ENCODE measurements around the gene HID1.

The HID1 gene

DNA sequence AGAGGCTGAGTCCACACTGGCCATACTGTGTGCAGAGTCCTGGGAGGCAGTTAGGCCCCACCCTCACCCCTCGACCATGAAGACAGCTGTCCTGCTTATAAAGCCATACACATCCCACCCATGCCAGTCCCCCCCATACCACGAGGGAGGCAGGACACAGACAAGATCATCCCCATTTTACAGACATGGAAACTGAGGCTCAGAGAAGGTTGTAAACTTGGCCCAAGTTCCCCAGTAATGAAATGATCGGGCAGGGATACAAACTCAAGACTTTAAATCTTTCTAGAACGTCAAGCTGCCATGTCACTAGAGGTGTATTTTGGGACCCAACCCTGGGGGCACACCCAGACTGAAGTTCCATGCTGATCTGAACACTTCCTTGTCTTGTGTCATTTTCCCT, 16.5 kb downstream of the HID1 start:
- no CpG with 5 or more reads among the region's 4 CpGs for WGBS (ENCODE audit: insufficient coverage, insufficient read length)
- H3K36me3 ChIP-seq (ENCODE audit: control insufficient read depth, insufficient read depth, low read length) = no peaks in the 10 kb centered on the region
- H3K4me3 ChIP-seq (ENCODE audit: low read length) = no peak overlapping the region
- H3K27me3 ChIP-seq (ENCODE audit: control insufficient read depth, insufficient read depth, low read length) = no peaks in the 10 kb centered on the region
- peaks cover 4% of the 10 kb centered on the region; the same call in 1 of the 2 replicates for H3K4me1 ChIP-seq (ENCODE audit: control insufficient read depth, insufficient read depth, low read length)
- no peak overlapping the region for H3K27ac ChIP-seq (ENCODE audit: low read length)
- H3K9me3 ChIP-seq (ENCODE audit: control insufficient read depth, insufficient read depth, low read length) = no peaks in the 10 kb centered on the region
- no peak for DNase-seq (ENCODE audit: low read depth, low spot score)

DNA sequence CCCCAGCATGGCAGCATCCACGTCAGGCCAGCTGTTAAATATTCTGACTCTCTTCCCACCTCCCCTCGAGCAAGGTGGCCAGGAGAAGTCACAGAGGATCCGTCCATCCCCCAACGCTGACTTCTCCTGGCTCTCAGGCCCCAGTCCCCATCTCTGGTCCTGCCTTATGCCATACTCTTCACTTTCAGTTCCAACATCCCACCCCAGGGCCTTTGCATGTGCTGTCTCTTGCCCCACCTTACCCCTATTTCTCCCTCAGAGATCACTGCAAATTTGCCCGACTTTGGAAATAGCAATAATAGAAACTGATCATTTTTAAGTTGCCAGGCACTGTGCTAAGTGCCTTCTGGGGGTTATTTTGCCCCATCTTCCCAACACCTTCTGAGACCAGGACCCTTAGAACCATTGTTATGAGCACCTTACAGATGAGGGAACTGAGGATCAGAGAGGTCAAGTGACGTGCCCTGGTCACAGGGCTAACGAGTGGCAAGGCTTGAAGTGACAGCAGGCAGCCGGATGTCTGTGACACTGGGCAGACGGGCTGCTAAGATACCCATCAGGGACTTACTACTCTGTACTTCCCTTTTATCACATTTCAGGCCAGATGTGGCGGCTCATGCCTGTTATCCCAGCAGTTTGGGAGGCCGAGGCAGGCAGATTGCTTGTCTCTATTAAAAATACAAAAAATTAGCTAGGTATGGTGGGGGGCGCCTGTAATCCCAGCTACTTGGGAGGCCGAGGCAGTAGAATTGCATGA, 17.7 kb downstream of the HID1 start:
- H3K27me3 ChIP-seq (ENCODE audit: control insufficient read depth, insufficient read depth, low read length) = no peaks in the 10 kb centered on the region
- WGBS (ENCODE audit: insufficient coverage, insufficient read length) = no CpG with 5 or more reads among the region's 13 CpGs
- H3K4me1 ChIP-seq (ENCODE audit: control insufficient read depth, insufficient read depth, low read length) = peaks cover 4% of the 10 kb centered on the region
- H3K9me3 ChIP-seq (ENCODE audit: control insufficient read depth, insufficient read depth, low read length) = no peaks in the 10 kb centered on the region
- no peak for DNase-seq (ENCODE audit: low read depth, low spot score)
- H3K36me3 ChIP-seq (ENCODE audit: control insufficient read depth, insufficient read depth, low read length) = no peaks in the 10 kb centered on the region
- no peak overlapping the region for H3K27ac ChIP-seq (ENCODE audit: low read length)
- H3K4me3 ChIP-seq (ENCODE audit: low read length) = no peak overlapping the region

DNA sequence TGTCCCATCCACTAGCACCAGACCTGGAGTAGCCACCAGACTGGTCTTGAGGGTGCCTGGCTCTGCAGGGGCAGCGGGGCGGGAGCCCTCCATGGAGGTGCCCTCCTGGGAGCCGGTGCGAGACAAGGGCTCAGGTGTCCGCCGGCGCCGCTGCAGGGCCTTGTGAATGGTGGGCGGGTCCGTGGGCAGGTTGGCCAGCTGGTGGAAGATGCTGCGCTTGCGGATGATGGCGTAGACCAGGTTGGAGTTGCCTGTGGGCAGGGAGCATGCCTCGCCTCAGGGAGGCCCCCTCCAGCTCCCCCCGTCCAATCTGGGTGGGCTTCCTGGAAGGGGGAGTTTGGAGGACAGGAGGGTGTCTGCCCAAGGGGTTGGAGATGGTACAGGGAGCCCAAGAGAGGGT, 18.4 kb downstream of the HID1 start:
- Histone ChIP-seq H3K36me3 (ENCODE audit: control insufficient read depth, insufficient read depth, low read length) (no peaks in the 10 kb centered on the region), H3K4me1 (ENCODE audit: control insufficient read depth, insufficient read depth, low read length) (peaks cover 4% of the 10 kb centered on the region), H3K9me3 (ENCODE audit: control insufficient read depth, insufficient read depth, low read length) (no peaks in the 10 kb centered on the region), H3K4me3 (ENCODE audit: low read length) (no peak overlapping the region), H3K27me3 (ENCODE audit: control insufficient read depth, insufficient read depth, low read length) (no peaks in the 10 kb centered on the region), H3K27ac (ENCODE audit: low read length) (no peak overlapping the region)
- no peak for DNase-seq (ENCODE audit: low read depth, low spot score)
- no CpG with 5 or more reads among the region's 15 CpGs for WGBS (ENCODE audit: insufficient coverage, insufficient read length)

DNA sequence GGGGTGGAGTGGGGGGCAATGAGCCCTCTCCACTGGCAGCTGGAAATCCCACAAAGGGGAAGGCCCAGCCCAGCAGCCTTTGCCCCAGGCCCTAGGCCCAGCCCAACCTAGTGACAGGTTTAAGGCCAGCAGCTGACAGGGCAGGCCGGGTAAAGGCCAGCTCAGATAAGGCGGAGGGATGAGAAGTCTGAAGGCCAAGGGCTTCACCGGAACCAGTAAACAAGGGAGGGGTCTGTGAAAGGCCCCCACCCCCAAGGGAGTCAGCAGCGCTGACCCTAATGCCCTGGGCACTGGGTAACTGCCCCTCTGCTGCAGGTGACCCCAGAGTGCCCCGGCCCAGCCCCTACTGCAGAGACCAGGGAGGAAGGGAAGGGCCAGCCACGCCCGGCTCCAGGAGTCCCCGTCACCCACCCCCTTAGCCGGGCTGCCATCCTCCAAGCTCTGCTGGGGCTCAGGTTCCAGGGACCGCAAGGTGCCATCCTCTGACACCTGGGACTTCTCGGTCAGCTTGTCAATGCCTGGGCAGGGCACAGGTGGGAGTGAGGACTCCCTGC, 19.3 kb downstream of the HID1 start:
- no peaks in the 10 kb centered on the region for H3K36me3 ChIP-seq (ENCODE audit: control insufficient read depth, insufficient read depth, low read length)
- no peaks in the 10 kb centered on the region for H3K27me3 ChIP-seq (ENCODE audit: control insufficient read depth, insufficient read depth, low read length)
- H3K9me3 ChIP-seq (ENCODE audit: control insufficient read depth, insufficient read depth, low read length) = no peaks in the 10 kb centered on the region
- H3K27ac ChIP-seq (ENCODE audit: low read length) = no peak overlapping the region
- no CpG with 5 or more reads among the region's 11 CpGs for WGBS (ENCODE audit: insufficient coverage, insufficient read length)
- peaks cover 4% of the 10 kb centered on the region for H3K4me1 ChIP-seq (ENCODE audit: control insufficient read depth, insufficient read depth, low read length)
- no peak for DNase-seq (ENCODE audit: low read depth, low spot score)
- H3K4me3 ChIP-seq (ENCODE audit: low read length) = no peak overlapping the region

DNA sequence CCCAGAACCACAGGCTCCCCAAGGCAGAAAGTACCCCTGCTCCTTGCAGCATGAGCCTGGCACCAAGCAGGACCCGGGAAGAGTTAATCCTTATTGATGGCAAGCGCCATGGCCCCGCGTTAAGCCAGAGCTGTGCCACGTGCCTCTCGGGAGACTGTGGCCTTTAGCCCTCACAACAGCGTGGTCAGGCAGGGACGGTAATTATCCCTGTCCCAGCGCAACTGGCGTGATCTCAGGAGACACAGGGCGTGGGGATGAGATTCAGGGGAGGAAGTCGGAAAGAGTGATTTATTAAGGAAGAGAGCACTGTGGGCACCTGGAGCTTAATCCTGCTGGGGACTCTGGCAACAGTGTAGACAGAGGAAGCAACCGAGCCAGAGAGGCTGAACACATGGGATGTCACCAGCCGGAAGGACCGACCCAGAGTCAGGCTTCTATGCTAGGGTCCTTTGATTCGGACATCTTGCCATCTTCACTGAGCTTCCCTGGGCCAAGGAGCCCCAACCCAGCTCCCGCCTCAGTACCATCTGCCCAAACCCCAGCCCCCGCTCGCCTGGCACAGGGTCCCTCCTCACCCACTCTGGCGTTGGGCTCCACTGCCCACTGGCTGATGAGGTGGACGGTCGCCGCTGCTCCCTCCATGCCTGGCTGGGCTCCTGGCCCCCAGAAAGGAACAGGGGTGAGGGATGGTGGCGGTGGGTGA, 20.0 kb downstream of the HID1 start:
- Histone ChIP-seq H3K4me3 (ENCODE audit: low read length) (no peak overlapping the region), H3K4me1 (ENCODE audit: control insufficient read depth, insufficient read depth, low read length) (peaks cover 4% of the 10 kb centered on the region), H3K9me3 (ENCODE audit: control insufficient read depth, insufficient read depth, low read length) (no peaks in the 10 kb centered on the region), H3K36me3 (ENCODE audit: control insufficient read depth, insufficient read depth, low read length) (no peaks in the 10 kb centered on the region), H3K27ac (ENCODE audit: low read length) (no peak overlapping the region), H3K27me3 (ENCODE audit: control insufficient read depth, insufficient read depth, low read length) (no peaks in the 10 kb centered on the region)
- WGBS (ENCODE audit: insufficient coverage, insufficient read length) = no CpG with 5 or more reads among the region's 24 CpGs
- DNase-seq (ENCODE audit: low read depth, low spot score) = no peak

DNA sequence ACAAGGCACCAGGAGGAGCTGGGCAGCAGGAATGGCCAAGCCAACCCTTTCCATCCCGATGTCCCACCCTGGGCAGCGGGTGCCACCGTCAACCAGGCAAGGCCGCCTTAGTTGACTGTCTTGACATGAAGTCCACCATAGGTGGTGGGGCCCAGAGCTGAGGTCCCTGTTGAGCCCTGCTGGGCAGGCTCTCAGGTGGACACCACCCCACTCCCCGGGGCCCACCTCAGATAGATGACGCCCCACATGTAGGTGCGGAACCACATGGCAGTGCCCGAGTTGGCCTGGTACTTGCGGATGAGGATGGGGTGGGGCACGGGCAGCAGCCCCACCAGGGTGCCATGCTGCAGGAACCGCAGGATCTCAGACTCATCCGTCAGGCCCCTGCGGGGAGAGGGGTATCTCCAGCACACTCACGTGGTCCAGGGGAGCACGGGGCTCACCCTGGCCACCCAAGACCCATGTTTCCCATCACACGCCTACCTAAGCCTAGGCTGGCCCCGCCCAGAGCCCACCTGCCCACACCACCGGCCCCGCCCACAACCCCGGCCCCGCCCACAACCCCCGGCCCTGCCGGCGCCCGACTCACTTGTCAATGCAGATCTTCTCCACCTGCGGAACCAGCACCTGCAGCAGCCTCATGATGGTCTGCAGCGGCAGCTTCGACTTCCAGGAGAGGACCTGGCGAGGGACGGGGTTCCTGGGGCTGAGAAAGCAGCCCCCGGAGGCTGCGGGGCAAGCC, 20.7 kb downstream of the HID1 start:
- H3K4me3 ChIP-seq (ENCODE audit: low read length) = no peak overlapping the region
- peaks cover 4% of the 10 kb centered on the region for H3K4me1 ChIP-seq (ENCODE audit: control insufficient read depth, insufficient read depth, low read length)
- H3K27ac ChIP-seq (ENCODE audit: low read length) = no peak overlapping the region
- no peak for DNase-seq (ENCODE audit: low read depth, low spot score)
- no peaks in the 10 kb centered on the region for H3K27me3 ChIP-seq (ENCODE audit: control insufficient read depth, insufficient read depth, low read length)
- H3K9me3 ChIP-seq (ENCODE audit: control insufficient read depth, insufficient read depth, low read length) = no peaks in the 10 kb centered on the region
- no peaks in the 10 kb centered on the region for H3K36me3 ChIP-seq (ENCODE audit: control insufficient read depth, insufficient read depth, low read length)
- no CpG with 5 or more reads among the region's 32 CpGs for WGBS (ENCODE audit: insufficient coverage, insufficient read length)

DNA sequence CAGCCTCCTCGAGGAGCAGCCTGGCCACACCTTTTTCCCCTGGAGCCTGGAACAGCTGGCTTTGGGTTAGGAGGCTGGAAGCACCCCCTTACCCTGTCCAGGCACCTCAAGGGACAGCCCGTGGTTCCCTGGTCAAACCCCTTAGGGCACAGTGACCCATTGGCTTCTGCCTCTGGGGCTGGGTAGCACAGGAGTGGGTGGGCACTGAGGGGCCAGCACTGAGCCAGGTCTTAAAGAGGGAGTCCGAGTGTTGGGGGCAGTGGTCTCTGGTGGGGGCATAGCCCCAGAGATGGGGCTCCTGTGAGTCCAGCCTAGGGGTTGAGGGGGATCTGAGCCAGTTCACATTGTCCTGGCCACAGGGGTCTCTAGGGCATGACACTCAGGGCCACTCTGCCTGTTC, 21.5 kb downstream of the HID1 start:
- H3K27me3 ChIP-seq (ENCODE audit: control insufficient read depth, insufficient read depth, low read length) = no peaks in the 10 kb centered on the region
- WGBS (ENCODE audit: insufficient coverage, insufficient read length) = no CpG with 5 or more reads among the region's 3 CpGs
- no peak for DNase-seq (ENCODE audit: low read depth, low spot score)
- no peaks in the 10 kb centered on the region for H3K36me3 ChIP-seq (ENCODE audit: control insufficient read depth, insufficient read depth, low read length)
- peaks cover 4% of the 10 kb centered on the region for H3K4me1 ChIP-seq (ENCODE audit: control insufficient read depth, insufficient read depth, low read length)
- no peak overlapping the region for H3K4me3 ChIP-seq (ENCODE audit: low read length)
- no peaks in the 10 kb centered on the region for H3K9me3 ChIP-seq (ENCODE audit: control insufficient read depth, insufficient read depth, low read length)
- H3K27ac ChIP-seq (ENCODE audit: low read length) = no peak overlapping the region

DNA sequence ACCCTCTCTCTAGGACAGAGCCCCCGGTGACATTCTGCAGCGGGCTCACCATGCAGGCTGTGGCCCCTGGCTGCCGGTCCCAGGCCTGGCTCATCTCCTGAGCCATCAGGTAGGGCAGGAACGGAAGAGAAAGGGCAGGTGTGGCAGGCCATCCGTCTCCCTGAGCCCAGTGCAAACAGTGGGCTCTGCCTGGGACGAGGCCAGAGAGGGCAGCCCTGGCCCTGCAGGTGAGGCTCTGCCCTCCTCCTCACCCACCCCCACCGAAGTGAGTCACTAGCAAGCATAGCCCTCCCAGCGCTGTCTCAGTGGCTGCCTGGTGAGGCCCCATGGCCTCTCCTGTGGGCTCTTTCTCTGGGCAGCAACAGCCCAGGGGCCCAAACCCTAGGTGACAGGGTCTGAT, 22.4 kb downstream of the HID1 start:
- Histone ChIP-seq H3K9me3 (ENCODE audit: control insufficient read depth, insufficient read depth, low read length) (no peaks in the 10 kb centered on the region), H3K36me3 (ENCODE audit: control insufficient read depth, insufficient read depth, low read length) (no peaks in the 10 kb centered on the region), H3K4me3 (ENCODE audit: low read length) (no peak overlapping the region), H3K27ac (ENCODE audit: low read length) (no peak overlapping the region), H3K4me1 (ENCODE audit: control insufficient read depth, insufficient read depth, low read length) (peaks cover 4% of the 10 kb centered on the region), H3K27me3 (ENCODE audit: control insufficient read depth, insufficient read depth, low read length) (no peaks in the 10 kb centered on the region)
- DNase-seq (ENCODE audit: low read depth, low spot score) = no peak
- no CpG with 5 or more reads among the region's 8 CpGs for WGBS (ENCODE audit: insufficient coverage, insufficient read length)

DNA sequence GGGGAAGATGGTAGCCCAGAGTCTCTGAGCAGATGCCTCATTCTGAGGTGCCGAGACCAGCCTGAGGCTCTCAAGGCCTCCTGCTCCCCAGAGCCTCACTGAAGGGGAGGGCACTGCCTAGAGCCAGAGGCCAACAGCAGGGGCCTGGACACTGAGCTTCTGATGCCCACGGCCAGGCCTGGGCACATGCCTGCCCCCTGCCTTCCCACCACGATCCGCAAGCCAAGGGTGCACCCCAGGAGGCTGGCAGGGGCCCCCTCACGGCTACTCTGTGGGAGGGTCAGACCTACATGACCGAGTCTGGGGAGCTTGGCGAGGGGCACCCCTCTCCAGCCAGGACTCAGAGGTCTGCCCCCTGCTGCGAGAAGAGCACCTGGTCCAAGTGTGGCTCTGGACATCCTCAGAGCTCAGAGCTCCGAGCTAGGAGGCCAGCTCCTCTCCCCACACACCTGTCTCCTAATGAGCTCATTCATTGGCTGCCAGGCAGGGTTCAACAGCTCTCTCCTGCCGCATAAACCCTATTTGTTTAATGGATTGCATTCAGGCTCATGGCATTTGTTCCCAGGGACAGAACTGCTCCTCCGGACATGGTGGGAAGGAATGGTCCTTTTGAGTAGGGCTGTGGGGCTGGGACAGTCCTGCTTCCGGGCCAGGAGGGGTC, 23.0 kb downstream of the HID1 start:
- peaks cover 4% of the 10 kb centered on the region for H3K4me1 ChIP-seq (ENCODE audit: control insufficient read depth, insufficient read depth, low read length)
- no peaks in the 10 kb centered on the region for H3K27me3 ChIP-seq (ENCODE audit: control insufficient read depth, insufficient read depth, low read length)
- H3K36me3 ChIP-seq (ENCODE audit: control insufficient read depth, insufficient read depth, low read length) = no peaks in the 10 kb centered on the region
- no peak for DNase-seq (ENCODE audit: low read depth, low spot score)
- no peaks in the 10 kb centered on the region for H3K9me3 ChIP-seq (ENCODE audit: control insufficient read depth, insufficient read depth, low read length)
- H3K27ac ChIP-seq (ENCODE audit: low read length) = no peak overlapping the region
- WGBS (ENCODE audit: insufficient coverage, insufficient read length) = no CpG with 5 or more reads among the region's 12 CpGs
- H3K4me3 ChIP-seq (ENCODE audit: low read length) = no peak overlapping the region

All from iPS DF 6.9 (cell line).